WERI-Rb-1 (cell line): ENCODE measurements around the gene DARS2.

Experiments
- DNase-seq: peaks from one replicate; pipeline ENCODE4 v3.0.0-alpha.2; 2020
- H3K27ac ChIP-seq: fragments of 250-450 bp; sonication (Bioruptor Pico); 2 replicates; pipeline ENCODE4 v1.5.1; 2020; ENCODE audit warnings: mild to moderate bottlenecking, moderate library complexity
- H3K27me3 ChIP-seq: fragments of 250-450 bp; sonication (Bioruptor Pico); 2 replicates; pipeline ENCODE4 v1.5.1; 2021; ENCODE audit warnings: mild to moderate bottlenecking, low read depth, moderate library complexity; ENCODE audit not compliant: insufficient read depth, severe bottlenecking
- H3K36me3 ChIP-seq: fragments of 250-450 bp; sonication (Bioruptor Pico); 2 replicates; pipeline ENCODE4 v1.5.1; 2020; ENCODE audit warnings: mild to moderate bottlenecking, moderate library complexity
- H3K4me3 ChIP-seq: 2 replicates; pipeline ENCODE4 v1.5.1; 2011; ENCODE audit warnings: low read depth, mild to moderate bottlenecking, control low read depth, low read length
- H3K9me3 ChIP-seq: fragments of 250-450 bp; sonication (Bioruptor Pico); 2 replicates; pipeline ENCODE4 v1.5.1; 2021; ENCODE audit warnings: mild to moderate bottlenecking, moderate library complexity; ENCODE audit not compliant: severe bottlenecking
- TF ChIP-seq, protein P1 (sequence below): IDR thresholded peaks from 2 replicates; pipeline ENCODE4 v1.5.1; 2011; ENCODE audit warnings: low read depth, mild to moderate bottlenecking, control low read depth, inconsistent platforms, low read length

DARS2 gene, protein sequence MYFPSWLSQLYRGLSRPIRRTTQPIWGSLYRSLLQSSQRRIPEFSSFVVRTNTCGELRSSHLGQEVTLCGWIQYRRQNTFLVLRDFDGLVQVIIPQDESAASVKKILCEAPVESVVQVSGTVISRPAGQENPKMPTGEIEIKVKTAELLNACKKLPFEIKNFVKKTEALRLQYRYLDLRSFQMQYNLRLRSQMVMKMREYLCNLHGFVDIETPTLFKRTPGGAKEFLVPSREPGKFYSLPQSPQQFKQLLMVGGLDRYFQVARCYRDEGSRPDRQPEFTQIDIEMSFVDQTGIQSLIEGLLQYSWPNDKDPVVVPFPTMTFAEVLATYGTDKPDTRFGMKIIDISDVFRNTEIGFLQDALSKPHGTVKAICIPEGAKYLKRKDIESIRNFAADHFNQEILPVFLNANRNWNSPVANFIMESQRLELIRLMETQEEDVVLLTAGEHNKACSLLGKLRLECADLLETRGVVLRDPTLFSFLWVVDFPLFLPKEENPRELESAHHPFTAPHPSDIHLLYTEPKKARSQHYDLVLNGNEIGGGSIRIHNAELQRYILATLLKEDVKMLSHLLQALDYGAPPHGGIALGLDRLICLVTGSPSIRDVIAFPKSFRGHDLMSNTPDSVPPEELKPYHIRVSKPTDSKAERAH

GRCh38 chr1:173824315-173825081 lies at the start of gene DARS2, which contains the start of gene CENPL:
DARS2 (plus strand) TSS chr1:173824673; CDS start chr1:173825230, 557 bp downstream.
CENPL (minus strand) TSS chr1:173824883; CDS start chr1:173811299, 13,584 bp downstream.
- Histone ChIP-seq H3K4me3 (peak within 1 kb of the TSS; percentile 78), H3K27me3 (no peaks in the 10 kb centered on the region), H3K27ac (peak within 1 kb of the TSS; percentile 94), H3K36me3 (peaks cover 10% of the 10 kb centered on the region), H3K9me3 (no peaks in the 10 kb centered on the region)
- TF ChIP-seq, protein P1, sequence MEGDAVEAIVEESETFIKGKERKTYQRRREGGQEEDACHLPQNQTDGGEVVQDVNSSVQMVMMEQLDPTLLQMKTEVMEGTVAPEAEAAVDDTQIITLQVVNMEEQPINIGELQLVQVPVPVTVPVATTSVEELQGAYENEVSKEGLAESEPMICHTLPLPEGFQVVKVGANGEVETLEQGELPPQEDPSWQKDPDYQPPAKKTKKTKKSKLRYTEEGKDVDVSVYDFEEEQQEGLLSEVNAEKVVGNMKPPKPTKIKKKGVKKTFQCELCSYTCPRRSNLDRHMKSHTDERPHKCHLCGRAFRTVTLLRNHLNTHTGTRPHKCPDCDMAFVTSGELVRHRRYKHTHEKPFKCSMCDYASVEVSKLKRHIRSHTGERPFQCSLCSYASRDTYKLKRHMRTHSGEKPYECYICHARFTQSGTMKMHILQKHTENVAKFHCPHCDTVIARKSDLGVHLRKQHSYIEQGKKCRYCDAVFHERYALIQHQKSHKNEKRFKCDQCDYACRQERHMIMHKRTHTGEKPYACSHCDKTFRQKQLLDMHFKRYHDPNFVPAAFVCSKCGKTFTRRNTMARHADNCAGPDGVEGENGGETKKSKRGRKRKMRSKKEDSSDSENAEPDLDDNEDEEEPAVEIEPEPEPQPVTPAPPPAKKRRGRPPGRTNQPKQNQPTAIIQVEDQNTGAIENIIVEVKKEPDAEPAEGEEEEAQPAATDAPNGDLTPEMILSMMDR: no peak
- peak; percentile 97 for DNase-seq

DNA sequence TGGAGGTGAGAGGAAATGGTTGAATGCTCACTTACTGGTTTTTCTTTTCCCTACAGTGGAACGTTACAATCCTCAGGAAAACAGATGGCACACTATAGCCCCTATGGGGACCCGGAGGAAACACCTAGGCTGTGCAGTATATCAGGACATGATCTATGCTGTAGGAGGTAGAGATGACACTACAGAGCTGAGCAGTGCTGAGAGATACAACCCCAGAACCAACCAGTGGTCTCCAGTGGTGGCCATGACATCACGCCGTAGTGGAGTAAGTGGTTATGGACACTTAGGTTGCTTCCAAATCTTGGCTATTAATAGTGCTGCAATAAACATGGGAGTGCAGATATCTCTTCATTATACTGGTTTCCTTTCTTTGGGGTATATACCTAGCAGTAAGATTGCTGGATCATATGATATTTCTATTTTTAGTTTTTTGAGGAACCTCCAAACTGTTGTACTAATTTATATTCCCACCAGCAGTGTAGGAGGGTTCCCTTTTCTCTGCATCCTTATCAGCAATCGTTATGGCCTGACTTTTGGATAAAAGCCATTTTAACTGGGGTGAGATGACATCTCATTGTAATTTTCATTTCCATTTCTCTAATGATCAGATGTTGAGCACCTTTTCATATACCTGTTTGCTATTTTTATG lies 48.8 kb upstream of the DARS2 start:
- H3K4me3 ChIP-seq: no peak overlapping the region
- DNase-seq: no peak
- no peaks in the 10 kb centered on the region for H3K9me3 ChIP-seq
- no peaks in the 10 kb centered on the region for H3K27me3 ChIP-seq
- no peak overlapping the region for H3K27ac ChIP-seq
- TF ChIP-seq, protein P1: no peak
- peaks cover 9% of the 10 kb centered on the region for H3K36me3 ChIP-seq

GRCh38 chr1:173779936-173780335 lies 44.5 kb upstream of the DARS2 start:
- DNase-seq: no peak
- Histone ChIP-seq H3K4me3 (no peak overlapping the region), H3K9me3 (no peaks in the 10 kb centered on the region), H3K27me3 (no peaks in the 10 kb centered on the region), H3K27ac (no peak overlapping the region), H3K36me3 (peaks cover 46% of the 10 kb centered on the region)
- TF ChIP-seq, protein P1: no peak

DNA sequence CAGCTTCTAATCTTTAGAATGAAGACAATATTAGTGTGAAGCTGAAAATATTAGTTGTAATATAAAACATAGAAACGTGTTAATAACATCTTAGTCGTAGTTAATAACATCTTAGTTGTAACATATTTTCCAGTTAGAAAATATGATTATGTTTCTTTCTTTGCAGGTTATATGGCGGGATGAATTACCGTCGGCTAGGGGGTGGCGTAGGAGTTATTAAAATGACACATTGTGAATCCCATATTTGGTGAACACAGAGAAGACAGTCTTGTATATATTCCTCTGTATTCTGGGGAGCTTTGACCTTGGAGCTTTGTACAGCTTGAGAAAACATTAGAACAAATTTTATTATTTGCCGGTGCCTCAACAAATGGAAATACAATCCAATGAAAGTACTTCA lies 39.5 kb upstream of the DARS2 start:
- TF ChIP-seq, protein P1: no peak
- H3K36me3 ChIP-seq: peaks cover 49% of the 10 kb centered on the region

DNA sequence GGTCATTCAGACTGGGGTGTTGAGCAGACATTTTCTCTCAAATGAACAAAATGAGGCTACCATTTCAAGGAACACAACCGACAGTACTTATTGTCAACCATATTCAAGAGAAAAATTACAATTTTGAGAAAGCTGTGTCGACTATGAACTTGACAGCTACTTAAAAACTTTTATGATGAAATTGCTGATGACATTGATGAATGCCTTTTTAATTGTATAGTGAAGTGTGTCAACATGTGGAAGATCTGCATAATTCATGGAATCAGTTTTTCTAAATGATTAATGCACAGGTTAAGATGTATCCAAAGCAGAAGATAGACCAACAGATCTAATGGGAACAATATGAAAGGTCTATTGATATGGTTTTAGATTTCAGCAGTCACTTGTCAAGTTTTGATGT lies 34.6 kb upstream of the DARS2 start:
- Histone ChIP-seq H3K36me3 (peaks cover 13% of the 10 kb centered on the region), H3K27me3 (no peaks in the 10 kb centered on the region), H3K9me3 (no peaks in the 10 kb centered on the region), H3K4me3 (no peak overlapping the region), H3K27ac (no peak overlapping the region)
- no peak for DNase-seq
- TF ChIP-seq, protein P1: no peak

More for the DNA sequence above, 39.5 kb upstream of the DARS2 start:
- no peaks in the 10 kb centered on the region for H3K27me3 ChIP-seq
- DNase-seq: no peak
- H3K27ac ChIP-seq: no peak overlapping the region
- no peak overlapping the region for H3K4me3 ChIP-seq
- H3K9me3 ChIP-seq: no peaks in the 10 kb centered on the region
